Medulla oblongata (tissue), 1 donor: ENCODE measurements around the gene SIM2.
"Not testable (repeated sequence)": the region's sequence is repeated elsewhere in the genome, so short reads cannot be mapped to it uniquely, and the experiment has no call there.

ENCODE experiments used
- DNase-seq: peaks from one replicate; pipeline ENCODE4 v3.0.0-alpha.2; 2015; ENCODE audit errors: extremely low spot score

Gene SIM2, protein sequence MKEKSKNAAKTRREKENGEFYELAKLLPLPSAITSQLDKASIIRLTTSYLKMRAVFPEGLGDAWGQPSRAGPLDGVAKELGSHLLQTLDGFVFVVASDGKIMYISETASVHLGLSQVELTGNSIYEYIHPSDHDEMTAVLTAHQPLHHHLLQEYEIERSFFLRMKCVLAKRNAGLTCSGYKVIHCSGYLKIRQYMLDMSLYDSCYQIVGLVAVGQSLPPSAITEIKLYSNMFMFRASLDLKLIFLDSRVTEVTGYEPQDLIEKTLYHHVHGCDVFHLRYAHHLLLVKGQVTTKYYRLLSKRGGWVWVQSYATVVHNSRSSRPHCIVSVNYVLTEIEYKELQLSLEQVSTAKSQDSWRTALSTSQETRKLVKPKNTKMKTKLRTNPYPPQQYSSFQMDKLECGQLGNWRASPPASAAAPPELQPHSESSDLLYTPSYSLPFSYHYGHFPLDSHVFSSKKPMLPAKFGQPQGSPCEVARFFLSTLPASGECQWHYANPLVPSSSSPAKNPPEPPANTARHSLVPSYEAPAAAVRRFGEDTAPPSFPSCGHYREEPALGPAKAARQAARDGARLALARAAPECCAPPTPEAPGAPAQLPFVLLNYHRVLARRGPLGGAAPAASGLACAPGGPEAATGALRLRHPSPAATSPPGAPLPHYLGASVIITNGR

DNA sequence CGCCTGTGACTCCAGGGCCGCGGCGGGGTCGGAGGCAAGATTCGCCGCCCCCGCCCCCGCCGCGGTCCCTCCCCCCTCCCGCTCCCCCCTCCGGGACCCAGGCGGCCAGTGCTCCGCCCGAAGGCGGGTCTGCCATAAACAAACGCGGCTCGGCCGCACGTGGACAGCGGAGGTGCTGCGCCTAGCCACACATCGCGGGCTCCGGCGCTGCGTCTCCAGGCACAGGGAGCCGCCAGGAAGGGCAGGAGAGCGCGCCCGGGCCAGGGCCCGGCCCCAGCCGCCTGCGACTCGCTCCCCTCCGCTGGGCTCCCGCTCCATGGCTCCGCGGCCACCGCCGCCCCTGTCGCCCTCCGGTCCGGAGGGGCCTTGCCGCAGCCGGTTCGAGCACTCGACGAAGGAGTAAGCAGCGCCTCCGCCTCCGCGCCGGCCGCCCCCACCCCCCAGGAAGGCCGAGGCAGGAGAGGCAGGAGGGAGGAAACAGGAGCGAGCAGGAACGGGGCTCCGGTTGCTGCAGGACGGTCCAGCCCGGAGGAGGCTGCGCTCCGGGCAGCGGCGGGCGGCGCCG, at the start of gene SIM2:
SIM2 (plus strand) TSS at position 135 of the 565 bp plus-strand sequence. CDS start 632 bp downstream, outside the sequence.
- DNase-seq, result no peak

DNA sequence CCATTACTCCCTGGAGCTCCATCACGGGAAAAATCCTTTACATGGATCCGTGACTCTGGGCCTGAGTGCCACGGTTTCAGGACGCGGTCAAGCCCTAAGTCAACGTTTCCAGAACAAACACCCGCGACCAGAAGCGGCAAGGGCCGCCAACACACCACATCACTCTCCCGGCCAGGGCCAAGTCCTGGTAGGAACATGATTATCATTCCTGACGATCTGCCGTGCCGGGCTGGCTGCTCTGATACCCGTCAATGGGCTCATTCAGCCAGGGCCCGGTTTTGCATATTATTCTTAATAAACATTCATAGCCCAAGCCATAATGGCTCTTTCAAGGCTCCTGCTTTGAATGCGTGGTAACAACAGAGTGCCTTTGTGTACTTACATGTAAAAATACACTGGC, 44.6 kb upstream of the SIM2 start:
- DNase-seq, result peak; percentile 70

DNA sequence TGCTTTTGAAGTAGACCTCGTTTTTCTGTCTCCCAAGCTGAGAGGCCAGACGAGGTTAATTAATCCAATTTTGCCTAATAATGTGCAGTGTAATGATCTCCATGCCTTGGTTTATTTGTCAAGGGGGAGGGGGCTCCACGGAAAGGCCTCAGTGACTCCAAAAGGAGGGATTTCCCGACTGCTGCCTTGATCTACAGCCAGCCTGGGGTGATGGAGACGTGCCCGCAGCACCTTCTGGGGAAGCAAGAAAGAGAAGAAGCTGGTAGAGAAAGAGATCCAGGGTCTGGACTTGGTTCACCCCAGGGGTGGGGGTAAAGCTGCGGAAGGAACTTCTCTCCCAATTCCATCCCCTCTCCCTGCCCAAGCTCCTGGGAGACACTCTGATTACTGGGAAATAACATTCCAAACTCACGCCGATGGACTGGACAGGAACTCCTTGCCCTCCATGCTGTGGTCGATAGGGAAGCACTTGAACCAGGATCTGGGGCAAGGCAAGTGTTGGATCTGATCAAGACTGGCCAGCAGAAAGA, 44.1 kb upstream of the SIM2 start:
- DNase-seq, result peak; percentile 5

- no peak for DNase-seq
Observed at GRCh38 chr21:36656138-36656537, 42.8 kb upstream of the SIM2 start.

DNA sequence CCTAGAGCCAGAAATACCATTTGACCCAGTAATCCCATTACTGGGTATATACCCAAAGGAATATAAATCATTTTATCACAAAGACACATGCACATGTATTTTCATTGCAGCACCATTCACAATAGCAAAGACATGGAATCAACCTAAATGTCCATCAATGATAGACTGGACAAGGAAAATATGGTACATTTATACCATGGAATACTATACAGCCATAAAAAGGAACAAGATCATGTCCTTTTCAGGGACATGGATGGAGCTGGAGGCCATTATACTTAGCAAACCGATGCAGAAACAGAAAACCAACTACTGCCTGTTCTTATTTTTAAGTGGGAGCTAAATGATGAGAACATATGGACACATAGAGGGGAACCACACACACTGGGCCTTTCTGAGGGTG, 41.6 kb upstream of the SIM2 start:
- DNase-seq, result not testable (repeated sequence)

GRCh38 chr21:36657999-36658398, 40.9 kb upstream of the SIM2 start:
- DNase-seq, result no peak

- no peak for DNase-seq
Observed at GRCh38 chr21:36658926-36659325, 40.0 kb upstream of the SIM2 start.

GRCh38 chr21:36661511-36662309, 37.2 kb upstream of the SIM2 start:
- DNase-seq, result peak; percentile 34

- no peak for DNase-seq
Observed at GRCh38 chr21:36663033-36663855, 35.7 kb upstream of the SIM2 start.

DNA sequence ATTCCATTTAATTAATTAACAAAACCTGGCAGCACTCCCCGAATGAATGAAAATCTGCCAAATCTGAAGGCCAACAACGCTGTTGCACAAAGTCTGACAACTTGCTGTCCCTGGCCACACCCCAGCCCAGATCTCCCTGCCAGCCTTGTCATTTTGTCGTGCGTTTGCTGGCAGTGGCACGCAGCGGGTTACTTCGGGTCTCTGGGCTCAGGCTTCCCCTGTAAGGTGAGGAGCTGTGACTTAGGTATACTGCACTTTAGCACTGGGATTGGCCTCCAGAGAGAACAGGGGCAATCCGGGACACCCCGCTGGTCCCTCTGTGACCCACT, 34.3 kb upstream of the SIM2 start:
- DNase-seq, result no peak

GRCh38 chr21:36665806-36666205, 33.1 kb upstream of the SIM2 start:
- DNase-seq, result no peak

- no peak for DNase-seq
Observed at GRCh38 chr21:36668713-36669112, 30.2 kb upstream of the SIM2 start.

DNA sequence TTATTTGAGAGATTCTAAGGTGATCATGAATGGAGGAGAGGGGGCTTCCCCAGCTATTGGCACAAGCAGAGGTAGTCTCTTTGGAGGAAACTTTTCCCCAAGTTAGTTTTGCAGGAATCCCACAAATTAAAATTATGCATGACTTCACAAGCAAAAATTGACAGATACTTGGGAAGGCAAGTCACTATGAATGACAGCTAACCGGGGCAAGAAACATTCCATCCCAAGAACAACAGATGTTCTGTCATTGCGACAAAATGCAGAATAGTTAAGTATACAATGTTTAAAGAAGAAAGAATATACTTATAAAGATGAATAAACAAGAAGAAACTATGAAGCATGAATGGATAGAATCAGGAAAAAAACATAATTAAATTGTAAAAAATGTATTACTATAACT, 27.1 kb upstream of the SIM2 start:
- DNase-seq, result no peak

- DNase-seq, result not testable (repeated sequence)
Observed at GRCh38 chr21:36672296-36672695, 26.6 kb upstream of the SIM2 start.

- no peak for DNase-seq
Observed at GRCh38 chr21:36672737-36673136, 26.2 kb upstream of the SIM2 start.

DNA sequence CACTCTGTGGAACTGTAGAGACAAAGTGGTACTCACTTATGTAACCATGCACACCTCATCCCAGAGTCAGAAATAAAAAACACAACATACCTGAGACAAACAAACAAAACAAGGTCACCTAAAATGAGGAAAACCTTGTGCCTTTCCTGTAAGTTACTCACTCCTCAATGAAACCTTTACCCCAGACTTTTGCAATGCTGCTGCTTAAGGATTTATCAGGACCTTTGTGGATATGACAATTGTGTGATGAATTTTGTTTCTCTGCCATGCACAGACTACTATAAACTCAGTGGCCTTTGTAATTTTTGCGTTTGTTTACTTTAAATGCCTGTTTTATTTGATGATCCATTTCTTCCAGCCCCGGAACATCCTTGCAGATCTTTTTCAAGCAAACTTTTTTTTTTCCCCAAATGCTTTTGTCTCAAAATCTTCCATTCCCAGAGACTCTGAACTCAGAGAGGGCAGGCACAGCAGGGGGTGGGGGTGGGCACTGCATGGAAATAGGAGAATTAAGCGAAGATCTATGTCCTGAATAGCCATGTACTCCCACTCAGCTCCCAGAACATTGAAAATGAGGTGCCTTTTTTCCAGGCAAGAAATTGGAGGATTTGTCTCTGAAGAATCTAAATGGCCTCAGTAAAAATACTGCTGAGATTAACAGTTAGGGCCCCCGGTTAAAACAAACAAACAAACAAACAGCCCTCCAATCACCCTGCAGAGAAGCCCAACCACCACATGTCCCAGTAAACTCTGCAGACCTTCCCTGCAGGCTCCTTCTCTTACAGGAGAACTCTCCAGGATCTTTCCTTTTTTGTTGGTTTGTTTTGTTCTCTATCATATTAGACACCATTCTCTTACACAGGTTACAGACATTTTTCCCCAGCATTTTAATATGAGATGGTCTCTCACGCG, 22.6 kb upstream of the SIM2 start:
- DNase-seq, result no peak

- DNase-seq, result no peak
Observed at GRCh38 chr21:36677443-36677842, 21.5 kb upstream of the SIM2 start.

DNA sequence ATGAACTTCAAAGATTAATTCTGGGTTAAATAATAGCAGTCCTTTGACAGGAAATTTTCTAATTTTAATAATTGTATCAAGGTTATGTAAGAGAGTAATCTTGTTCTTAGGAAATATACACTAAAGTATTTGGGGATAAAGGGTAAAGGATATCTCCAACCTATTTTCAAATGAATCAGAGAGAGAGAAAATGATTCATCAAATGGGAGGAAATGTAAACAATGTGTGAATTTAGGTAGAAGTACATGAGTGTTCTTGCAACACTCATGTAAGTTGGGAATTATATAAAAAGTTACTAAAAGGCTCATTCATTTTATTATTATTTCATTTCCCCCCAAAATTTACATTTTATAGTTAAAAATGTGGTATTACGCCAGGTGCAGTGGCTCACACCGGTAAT, 20.4 kb upstream of the SIM2 start:
- DNase-seq, result no peak

- no peak for DNase-seq
Observed at GRCh38 chr21:36681117-36681631, 17.7 kb upstream of the SIM2 start.
